Measurements from ENCODE around the gene CCDC174.

CCDC174 gene

DNA sequence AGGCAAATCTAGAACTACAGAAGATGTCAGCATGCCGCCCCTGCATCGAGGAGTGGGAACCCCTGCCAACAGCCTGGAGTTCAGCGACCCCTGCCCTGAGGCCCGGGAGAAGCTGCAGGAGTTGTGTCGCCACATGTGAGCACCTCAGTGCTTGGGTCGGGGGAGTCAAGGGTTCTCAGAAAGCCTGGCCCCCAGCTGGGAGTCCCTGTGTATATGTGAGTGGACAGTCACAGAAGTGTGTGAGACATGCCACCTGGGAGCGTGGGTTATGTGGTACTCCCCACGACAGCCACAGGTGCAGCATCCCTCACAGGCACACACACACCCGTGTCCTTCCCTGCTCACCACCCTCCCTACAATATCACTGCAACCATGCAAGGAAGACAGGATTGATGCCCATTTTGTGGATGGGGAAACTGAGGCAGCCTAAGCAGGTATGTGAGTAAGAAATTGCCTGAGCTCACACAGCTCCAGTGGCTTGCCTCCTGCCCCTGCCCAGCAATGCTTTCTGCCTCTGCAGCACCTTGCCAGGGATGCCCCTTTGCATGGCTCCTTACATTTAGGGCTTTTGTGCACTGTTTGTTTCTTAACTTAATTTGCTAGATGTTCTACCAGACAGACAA is 51.7 kb downstream of the CCDC174 start:
- no peak for DNase-seq (ENCODE audit: low spot score)

DNA sequence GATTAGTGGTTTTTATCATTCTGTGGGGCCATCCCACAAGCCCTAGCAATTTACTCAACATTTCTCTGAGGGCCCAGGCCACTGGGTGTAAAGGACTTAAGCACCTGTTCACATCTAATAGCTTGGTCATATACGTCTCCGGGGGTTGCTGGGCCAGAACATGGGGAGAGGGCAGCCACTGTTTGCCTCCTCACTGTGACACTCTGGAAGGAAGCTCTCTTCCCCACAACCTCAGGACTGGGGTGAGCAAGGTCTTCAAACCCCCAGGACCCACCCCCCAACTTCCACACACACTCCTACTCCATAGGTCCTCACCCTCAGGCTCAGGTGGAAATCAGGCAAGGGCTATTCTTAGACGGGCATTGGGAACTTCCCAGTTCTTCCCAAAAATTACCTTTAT is 52.2 kb downstream of the CCDC174 start:
- no peak for DNase-seq (ENCODE audit: low spot score)

DNA sequence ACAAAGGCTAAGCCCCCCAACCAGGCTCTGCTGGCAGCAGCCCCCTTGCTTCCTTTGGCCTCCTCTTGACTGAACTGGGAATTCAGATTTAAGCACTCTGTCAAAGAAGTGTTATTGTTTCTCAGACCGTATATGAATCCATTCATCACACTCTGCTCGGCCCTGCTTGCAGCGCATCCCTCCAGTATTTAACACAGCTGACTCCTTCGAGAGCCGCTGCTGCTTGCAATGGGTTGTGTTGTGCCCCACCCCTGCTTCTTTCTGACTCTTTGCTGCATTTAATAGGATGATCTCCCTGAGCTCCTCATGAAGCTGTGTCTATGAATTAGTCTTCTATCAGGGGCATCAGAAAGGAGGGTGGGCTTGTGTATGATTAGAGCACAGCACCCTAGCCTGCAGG is 54.5 kb downstream of the CCDC174 start:
- DNase-seq (ENCODE audit: low spot score) = no peak

DNA sequence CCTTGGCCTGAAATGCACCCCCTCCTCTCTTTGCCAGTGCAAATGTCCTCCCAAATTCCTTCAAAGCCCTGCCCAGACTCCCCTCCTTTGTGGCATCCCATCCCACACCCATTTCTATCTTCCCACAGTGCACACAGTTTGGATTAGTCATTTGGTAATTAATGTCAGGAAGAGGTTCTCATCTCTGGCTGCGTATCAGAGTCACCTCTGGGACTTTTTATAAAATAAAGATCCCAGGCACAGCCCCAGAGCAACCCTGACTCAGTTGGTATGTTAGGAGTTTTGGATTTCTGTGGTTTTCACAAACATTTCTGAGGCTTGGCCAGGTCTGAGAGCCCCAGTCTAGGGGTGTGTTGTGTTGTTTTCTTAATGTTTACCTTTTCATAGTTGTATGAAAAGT is 65.0 kb downstream of the CCDC174 start:
- no peak for DNase-seq (ENCODE audit: low spot score)

DNA sequence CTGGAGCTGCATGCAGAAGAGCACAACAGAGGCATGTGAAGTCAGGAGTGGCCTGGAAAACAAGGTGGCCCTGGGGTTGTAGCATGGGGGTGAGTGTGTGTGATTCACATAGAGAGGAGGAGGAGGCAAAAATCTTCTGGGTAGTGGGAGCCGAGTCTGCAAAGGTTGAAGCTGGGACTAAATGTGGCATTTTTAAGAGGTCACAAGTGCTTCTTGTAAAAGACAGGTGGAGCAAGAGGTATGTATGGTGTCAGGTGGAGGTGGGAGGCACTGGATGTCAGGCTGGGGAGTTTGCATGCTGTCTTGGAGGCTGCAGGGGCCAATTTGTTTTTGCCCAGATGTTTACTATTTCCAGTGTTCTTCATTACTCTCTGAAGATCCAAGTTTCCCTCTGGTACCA is 65.7 kb downstream of the CCDC174 start:
- no peak for DNase-seq (ENCODE audit: low spot score)

DNA sequence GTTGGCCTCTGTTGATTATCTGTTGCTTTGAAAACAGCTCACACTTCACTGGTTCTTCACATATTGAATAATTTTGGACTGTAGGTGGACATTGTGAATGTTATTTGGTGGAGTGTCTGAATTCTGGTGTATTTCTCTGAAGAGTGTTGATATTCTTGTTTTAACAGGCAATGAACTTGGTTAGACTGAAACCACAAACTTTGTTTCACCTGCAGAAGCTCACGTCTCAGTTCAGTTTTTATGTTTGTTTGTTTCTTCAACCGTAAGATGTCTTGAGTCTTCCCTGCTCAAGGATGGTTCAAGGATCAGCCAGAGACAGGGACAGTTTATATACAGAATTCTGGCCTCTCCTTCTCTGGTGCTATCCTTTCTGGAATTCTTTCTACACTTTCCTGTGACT is 67.0 kb downstream of the CCDC174 start:
- DNase-seq (ENCODE audit: low spot score) = no peak

DNA sequence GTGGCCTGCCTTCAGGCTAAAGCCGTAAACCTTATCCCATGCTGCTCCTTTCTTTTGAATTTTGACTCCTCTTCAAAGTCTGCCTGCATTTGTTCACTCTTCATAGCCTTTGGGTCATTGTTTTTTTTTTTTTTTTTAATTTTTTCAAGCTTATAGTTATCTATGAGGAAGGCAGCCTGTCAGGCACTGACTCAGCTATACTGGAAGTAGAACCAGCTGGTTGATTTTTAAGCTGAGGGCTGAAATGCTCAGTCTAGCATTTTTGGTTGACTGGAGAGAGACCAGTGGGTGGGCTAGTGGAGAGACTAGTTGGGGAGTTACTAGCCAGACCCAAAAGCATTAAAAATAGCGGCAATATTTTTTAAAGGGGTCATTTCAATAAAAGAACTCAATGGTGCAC is 67.4 kb downstream of the CCDC174 start:
- DNase-seq (ENCODE audit: low spot score) = no peak

DNA sequence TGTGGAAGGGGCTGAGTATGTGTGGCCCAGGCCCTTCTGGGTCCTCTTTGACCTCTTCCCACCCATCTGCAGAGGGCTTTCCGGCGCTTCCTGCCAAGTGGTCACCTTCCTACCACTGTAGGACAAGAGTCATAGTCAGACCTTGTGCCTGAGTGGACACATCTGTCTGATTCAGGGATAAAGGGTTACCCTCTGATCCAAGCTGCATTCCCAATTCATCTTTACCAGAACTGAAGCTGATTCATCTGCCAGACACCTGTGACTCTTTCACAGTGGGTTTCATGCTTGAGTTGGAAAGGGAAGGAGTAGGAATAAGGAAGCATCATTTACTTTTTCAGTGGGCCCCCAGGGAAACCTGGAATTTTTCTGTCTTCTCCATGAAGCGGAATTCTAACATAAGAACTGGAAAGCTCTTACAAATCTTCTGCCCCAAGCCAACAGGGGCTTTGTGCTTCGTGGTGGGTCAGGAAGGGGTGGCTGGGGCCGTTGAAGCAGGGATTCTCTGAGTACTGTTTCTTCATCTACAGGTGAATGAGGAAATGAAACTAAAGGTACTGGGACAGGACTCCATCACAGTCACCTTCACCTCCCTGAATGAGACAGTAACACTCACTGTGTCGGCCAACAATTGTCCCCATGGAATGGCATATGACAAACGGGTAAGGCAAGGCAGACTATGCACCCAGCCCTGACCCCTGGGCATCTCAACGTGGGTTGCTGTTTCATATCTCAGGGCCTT is 69.7 kb downstream of the CCDC174 start:
- DNase-seq (ENCODE audit: low spot score) = no peak

Data from pons (tissue), 1 donor.